ENCODE results near the gene KANSL1.

The KANSL1 gene

DNA sequence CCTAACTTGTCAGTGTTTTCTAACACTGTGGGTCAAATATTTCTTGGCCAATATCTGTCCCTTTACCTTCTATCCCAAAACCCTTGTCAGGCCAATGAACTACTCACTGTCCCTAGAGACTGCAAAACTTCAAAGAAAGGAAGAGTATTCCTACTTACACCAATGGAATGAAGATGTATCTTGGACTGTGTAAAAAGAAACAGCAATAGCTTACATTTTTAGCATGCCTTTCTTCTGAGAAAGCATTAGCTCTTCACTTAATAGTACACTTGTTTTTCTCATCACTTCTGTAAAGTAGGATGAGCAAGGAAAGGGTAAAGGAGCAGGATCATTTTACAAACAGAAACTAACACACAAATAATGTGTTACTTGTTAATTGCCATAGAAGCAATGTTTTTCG lies 120.2 kb downstream of the KANSL1 start:
- no peak overlapping the region for H3K27ac ChIP-seq
- H3K4me3 ChIP-seq, result no peak overlapping the region
- peaks cover 56% of the 10 kb centered on the region for H3K36me3 ChIP-seq
- H3K9me3 ChIP-seq, result no peaks in the 10 kb centered on the region
- peaks cover 97% of the 10 kb centered on the region for H4K20me1 ChIP-seq
- no peak overlapping the region for H3K4me2 ChIP-seq
- H3K4me1 ChIP-seq, result no peaks in the 10 kb centered on the region
- no peak for TF ChIP-seq Cebpa-rat (IDR thresholded peaks at IDR 0.05)
- H3K9ac ChIP-seq, result no peak overlapping the region
- no peaks in the 10 kb centered on the region for H3K27me3 ChIP-seq

DNA sequence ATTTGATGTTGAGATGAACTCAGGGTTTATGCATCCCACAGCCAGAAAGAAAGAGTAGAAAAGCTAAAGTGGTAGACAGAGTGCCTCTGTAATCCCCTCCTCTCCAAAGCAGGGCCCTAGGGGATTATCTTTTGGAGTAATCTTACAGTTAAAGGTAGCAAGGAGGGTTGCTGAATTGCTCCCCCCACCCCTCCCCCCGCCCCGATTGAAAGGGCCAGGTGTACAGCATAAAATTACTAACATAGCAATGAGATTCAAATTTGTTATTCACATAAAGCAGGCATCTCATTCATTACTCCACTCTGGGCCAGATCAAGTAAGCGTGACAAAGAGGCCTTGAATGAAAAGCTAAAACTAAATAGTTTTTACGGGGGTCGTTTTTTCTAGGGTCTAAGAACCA lies 121.4 kb downstream of the KANSL1 start:
- H3K36me3 ChIP-seq, result peaks cover 56% of the 10 kb centered on the region
- H4K20me1 ChIP-seq, result peaks cover 96% of the 10 kb centered on the region
- TF ChIP-seq Cebpa-rat (IDR thresholded peaks at IDR 0.05), result no peak
- no peak overlapping the region for H3K27ac ChIP-seq
- H3K27me3 ChIP-seq, result no peaks in the 10 kb centered on the region
- H3K4me2 ChIP-seq, result no peak overlapping the region
- no peak overlapping the region for H3K9ac ChIP-seq
- no peak overlapping the region for H3K4me3 ChIP-seq
- H3K4me1 ChIP-seq, result no peaks in the 10 kb centered on the region
- H3K9me3 ChIP-seq, result no peaks in the 10 kb centered on the region

DNA sequence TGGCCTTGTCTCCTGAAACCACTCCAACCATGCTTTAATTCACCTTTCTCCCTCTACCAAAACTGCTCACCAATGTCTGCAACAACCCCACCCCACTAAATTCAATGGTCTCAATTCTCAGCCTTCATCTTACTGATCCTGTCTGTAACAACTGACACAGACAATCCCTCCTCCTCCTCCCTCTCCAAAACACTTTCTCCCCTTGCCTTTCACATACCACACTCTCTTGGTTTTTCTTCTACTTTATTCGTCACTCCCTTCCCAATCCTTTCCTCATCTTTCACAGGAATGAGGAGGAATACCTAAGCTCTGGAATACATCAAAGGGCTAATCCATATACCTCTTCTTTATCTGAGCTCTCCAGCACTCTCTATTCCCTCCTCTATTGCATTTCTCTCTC lies 128.8 kb downstream of the KANSL1 start:
- no peak for TF ChIP-seq Cebpa-rat (IDR thresholded peaks at IDR 0.05)
- H3K27ac ChIP-seq, result no peak overlapping the region
- H3K4me2 ChIP-seq, result no peak overlapping the region
- H3K36me3 ChIP-seq, result peaks cover 97% of the 10 kb centered on the region
- H3K9ac ChIP-seq, result no peak overlapping the region
- no peaks in the 10 kb centered on the region for H3K9me3 ChIP-seq
- H3K27me3 ChIP-seq, result no peaks in the 10 kb centered on the region
- H3K4me1 ChIP-seq, result no peaks in the 10 kb centered on the region
- H3K4me3 ChIP-seq, result no peak overlapping the region
- H4K20me1 ChIP-seq, result peaks cover 89% of the 10 kb centered on the region

DNA sequence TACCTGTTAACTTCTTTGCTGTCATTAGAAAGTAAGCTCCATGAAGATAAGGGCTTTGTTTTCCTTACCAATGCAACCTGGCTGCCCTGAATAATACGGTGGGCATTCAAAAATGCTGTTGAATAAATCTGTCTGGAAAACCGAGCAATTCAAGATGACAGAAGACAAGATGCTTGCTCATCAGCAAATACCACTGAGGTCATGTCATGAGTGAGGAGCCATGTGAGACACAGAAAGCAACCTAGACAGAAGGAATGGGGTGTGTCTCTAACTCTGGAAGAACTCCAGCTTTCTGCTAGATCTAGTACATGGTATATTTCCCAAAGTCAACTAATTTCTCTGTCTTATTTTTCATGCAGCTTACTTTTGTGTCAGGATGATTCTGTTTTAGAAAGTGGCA lies 130.0 kb downstream of the KANSL1 start:
- H3K4me1 ChIP-seq, result no peaks in the 10 kb centered on the region
- H4K20me1 ChIP-seq, result peaks cover 89% of the 10 kb centered on the region
- no peak overlapping the region for H3K4me2 ChIP-seq
- no peak overlapping the region for H3K9ac ChIP-seq
- H3K4me3 ChIP-seq, result no peak overlapping the region
- H3K27ac ChIP-seq, result no peak overlapping the region
- TF ChIP-seq Cebpa-rat (IDR thresholded peaks at IDR 0.05), result no peak
- peaks cover 97% of the 10 kb centered on the region for H3K36me3 ChIP-seq
- H3K27me3 ChIP-seq, result no peaks in the 10 kb centered on the region
- H3K9me3 ChIP-seq, result no peaks in the 10 kb centered on the region

DNA sequence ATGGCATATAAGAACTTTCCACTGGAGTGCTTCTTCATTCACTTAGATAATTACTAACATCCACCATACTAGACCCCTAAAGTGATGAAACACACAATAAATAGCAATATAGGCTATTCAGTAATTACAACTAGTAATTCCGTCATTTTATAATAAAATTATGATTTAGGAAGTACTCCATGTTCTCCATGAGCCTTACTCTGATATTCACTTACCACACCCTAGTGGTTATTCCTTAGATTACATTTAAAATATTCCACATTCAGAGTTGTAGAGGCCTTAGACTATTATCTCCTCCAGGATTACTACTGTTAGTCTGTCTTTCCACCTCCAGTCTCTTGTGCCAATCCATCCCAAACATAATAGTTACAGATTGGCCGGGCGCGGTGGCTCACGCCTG lies 131.8 kb downstream of the KANSL1 start:
- Histone ChIP-seq H3K4me2 (no peak overlapping the region), H4K20me1 (peaks cover 91% of the 10 kb centered on the region), H3K27me3 (no peaks in the 10 kb centered on the region), H3K4me3 (no peak overlapping the region), H3K4me1 (no peaks in the 10 kb centered on the region), H3K9ac (no peak overlapping the region), H3K9me3 (no peaks in the 10 kb centered on the region), H3K27ac (no peak overlapping the region), H3K36me3 (peaks cover 97% of the 10 kb centered on the region)
- no peak for TF ChIP-seq Cebpa-rat (IDR thresholded peaks at IDR 0.05)

DNA sequence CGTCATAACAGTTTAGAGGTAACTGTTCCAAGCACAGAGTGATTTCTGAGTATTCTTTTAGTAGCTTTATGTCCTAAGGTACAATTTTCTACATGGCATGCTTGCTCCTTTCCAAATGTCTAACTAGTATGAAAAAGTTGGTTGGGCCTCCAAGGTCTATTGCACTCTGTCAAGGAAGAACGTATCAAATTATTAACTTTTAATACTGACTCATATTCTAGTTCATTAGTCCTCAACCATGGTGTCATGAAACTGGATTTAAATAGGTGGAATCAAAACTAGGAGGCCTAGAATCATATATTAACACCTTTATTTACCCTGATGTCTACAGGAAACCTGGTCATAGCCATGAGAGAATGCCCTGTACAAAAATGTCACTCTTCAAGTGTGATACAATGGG lies 132.8 kb downstream of the KANSL1 start:
- Histone ChIP-seq H3K4me3 (no peak overlapping the region), H3K4me1 (no peaks in the 10 kb centered on the region), H3K27me3 (no peaks in the 10 kb centered on the region), H3K36me3 (peaks cover 94% of the 10 kb centered on the region), H4K20me1 (peaks cover 91% of the 10 kb centered on the region), H3K9me3 (no peaks in the 10 kb centered on the region), H3K27ac (no peak overlapping the region), H3K4me2 (no peak overlapping the region), H3K9ac (no peak overlapping the region)
- TF ChIP-seq Cebpa-rat (IDR thresholded peaks at IDR 0.05), result no peak

DNA sequence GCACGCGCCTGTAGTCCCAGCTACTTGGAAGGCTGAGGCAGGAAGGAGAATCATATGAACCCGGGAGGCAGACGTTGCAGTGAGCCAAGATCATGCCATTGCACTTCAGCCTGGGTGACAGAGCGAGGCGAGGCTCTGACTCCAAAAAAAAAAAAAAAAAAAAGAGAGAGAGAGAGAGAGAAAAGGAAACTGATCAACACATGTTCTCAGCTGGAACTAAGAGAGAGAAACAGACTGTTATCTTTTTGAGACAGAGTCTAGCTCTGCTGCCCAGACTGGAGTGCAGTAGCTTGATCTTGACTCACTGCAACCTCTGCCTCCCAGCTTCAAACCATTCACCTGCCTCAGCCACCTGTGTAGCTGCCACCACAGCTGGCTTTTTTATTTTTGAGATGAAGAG lies 133.7 kb downstream of the KANSL1 start:
- Histone ChIP-seq H3K9ac (no peak overlapping the region), H3K27me3 (no peaks in the 10 kb centered on the region), H3K9me3 (no peaks in the 10 kb centered on the region), H3K4me2 (no peak overlapping the region), H3K27ac (no peak overlapping the region), H4K20me1 (peaks cover 84% of the 10 kb centered on the region), H3K36me3 (peaks cover 94% of the 10 kb centered on the region), H3K4me1 (no peaks in the 10 kb centered on the region), H3K4me3 (no peak overlapping the region)
- no peak for TF ChIP-seq Cebpa-rat (IDR thresholded peaks at IDR 0.05)

DNA sequence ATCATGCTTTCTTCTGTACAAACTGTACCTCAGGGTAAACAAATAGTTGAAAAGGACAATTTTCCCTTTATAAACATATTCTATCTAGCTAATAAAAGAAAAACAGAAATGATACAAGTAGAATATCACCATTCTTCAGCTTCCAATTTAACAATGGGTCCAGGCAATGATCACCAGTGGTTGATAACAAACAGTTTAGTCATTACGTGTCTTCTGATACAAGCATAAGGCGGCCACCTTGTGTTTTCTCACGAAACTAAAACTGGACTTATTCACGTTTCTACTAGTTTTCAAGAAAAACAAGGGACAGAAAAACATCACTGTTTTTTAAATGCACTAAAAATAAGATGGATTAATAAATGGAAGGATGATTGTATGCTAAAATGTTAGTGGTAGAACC lies 135.9 kb downstream of the KANSL1 start:
- Histone ChIP-seq H3K4me1 (no peaks in the 10 kb centered on the region), H3K36me3 (peaks cover 93% of the 10 kb centered on the region), H3K9ac (no peak overlapping the region), H4K20me1 (peaks cover 83% of the 10 kb centered on the region), H3K4me2 (no peak overlapping the region), H3K27me3 (no peaks in the 10 kb centered on the region), H3K27ac (no peak overlapping the region), H3K4me3 (no peak overlapping the region), H3K9me3 (no peaks in the 10 kb centered on the region)
- TF ChIP-seq Cebpa-rat (IDR thresholded peaks at IDR 0.05), result no peak

DNA sequence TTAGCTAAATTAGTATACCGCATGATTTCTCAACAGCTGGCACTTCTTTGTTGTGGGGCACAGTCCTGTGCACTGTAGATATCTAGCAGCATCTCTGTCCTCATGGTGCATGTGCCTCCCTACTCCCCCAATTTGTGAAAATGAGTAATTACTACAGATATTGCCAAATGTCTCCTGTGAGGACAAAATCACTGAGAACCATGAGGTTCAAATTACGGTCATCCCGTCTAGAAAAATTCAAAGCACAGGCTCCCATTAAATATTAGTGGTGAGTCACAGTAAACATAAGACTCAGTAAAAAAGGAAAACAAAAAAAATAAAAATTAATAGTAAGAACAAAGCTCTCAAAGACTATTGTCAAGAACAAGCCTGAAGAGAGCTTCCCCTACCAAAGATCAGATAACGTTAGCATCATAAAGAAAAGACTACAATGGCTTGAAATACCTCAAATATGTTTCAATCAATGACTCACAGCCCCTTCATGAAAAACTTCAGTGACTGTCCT lies 136.4 kb downstream of the KANSL1 start:
- H4K20me1 ChIP-seq, result peaks cover 86% of the 10 kb centered on the region
- H3K36me3 ChIP-seq, result peaks cover 93% of the 10 kb centered on the region
- no peaks in the 10 kb centered on the region for H3K27me3 ChIP-seq
- no peak overlapping the region for H3K4me2 ChIP-seq
- H3K4me3 ChIP-seq, result no peak overlapping the region
- no peaks in the 10 kb centered on the region for H3K4me1 ChIP-seq
- no peaks in the 10 kb centered on the region for H3K9me3 ChIP-seq
- no peak for TF ChIP-seq Cebpa-rat (IDR thresholded peaks at IDR 0.05)
- no peak overlapping the region for H3K27ac ChIP-seq
- H3K9ac ChIP-seq, result no peak overlapping the region

DNA sequence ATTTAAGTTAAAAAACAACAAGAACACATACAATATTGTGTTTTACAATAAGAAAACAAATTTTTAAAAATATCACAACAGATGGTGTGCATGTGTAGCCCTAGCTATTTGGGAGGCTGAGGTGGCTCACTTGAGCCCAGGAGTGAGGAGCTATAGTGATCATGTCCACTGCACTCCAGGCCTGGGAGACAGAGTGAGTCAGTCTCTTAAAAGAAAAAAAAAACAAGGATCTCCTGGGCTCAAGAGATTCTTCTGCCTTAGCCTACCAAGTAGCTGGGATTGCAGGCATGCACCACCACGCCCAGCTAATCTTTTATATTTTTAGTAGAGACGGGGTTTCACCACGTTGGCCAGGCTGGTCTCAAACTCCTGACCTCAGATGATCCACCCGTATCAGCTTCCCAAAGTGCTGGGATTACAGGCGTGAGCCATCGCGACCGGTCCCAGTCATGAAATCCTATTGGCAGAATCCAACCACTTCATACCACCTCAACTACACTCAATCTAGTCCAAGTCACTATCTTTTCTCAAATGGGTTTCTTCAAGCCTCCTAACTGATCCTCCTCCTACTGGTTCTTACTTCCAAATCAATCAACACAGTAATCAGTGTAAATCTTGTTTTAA lies 139.2 kb downstream of the KANSL1 start:
- Histone ChIP-seq H3K36me3 (peaks cover 96% of the 10 kb centered on the region), H3K9ac (no peak overlapping the region), H4K20me1 (peaks cover 73% of the 10 kb centered on the region), H3K4me2 (no peak overlapping the region), H3K27me3 (no peaks in the 10 kb centered on the region), H3K9me3 (no peaks in the 10 kb centered on the region), H3K27ac (no peak overlapping the region), H3K4me3 (no peak overlapping the region), H3K4me1 (no peaks in the 10 kb centered on the region)
- no peak for TF ChIP-seq Cebpa-rat (IDR thresholded peaks at IDR 0.05)

DNA sequence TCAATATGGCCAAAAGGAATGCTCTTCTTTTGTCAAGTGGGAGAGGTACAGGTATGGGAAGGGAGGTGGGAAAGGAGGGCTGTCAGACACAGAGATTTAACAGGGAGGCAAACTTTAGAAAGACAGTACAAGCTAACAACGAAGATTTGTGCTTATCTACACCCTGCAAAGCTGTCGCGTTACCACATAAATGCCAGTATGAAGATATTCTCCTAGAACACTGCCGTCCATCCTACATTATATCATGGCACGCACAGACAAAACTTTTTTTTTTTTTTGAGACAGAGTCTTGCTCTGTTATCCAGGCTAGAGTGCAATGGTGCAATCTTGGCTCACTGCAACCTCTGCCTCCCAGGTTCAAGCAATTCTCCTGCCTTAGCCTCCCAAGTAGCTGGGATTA lies 143.6 kb downstream of the KANSL1 start:
- H3K27ac ChIP-seq, result no peak overlapping the region
- no peaks in the 10 kb centered on the region for H3K27me3 ChIP-seq
- H3K4me2 ChIP-seq, result no peak overlapping the region
- H3K36me3 ChIP-seq, result peaks cover 97% of the 10 kb centered on the region
- H3K9me3 ChIP-seq, result no peaks in the 10 kb centered on the region
- no peaks in the 10 kb centered on the region for H3K4me1 ChIP-seq
- TF ChIP-seq Cebpa-rat (IDR thresholded peaks at IDR 0.05), result no peak
- peaks cover 83% of the 10 kb centered on the region for H4K20me1 ChIP-seq
- no peak overlapping the region for H3K4me3 ChIP-seq
- H3K9ac ChIP-seq, result no peak overlapping the region

All from BLaER1 (cell line).